Left renal cortex interstitium (tissue), 4 donors: ENCODE results near the gene RTTN. TPM values are rescaled to one million over a fixed set of nuclear protein-coding genes. Genes with fewer than 3 reads are reported as not detected.

Experiments
- DNase-seq, 4 donors: peaks; one replicate each; pipeline ENCODE4 v3.0.0-alpha.2; 2013; ENCODE audit warnings: low read depth in 4 of 4, low spot score in 2 of 4, missing footprints in 1 of 4
- polyA plus RNA-seq, 4 donors: library from polyadenylated mRNA; unstranded; fragments of 120-200 nt; gene quantifications; one replicate each; pipeline ENCODE4 v1.2.1, GENCODE V29; 2013; ENCODE audit not compliant: insufficient read length in 4 of 4

Gene RTTN
- polyA plus RNA-seq, 4 donors = 14.9 to 21.3 (median 18.7) TPM

GRCh38 chr18:69953191-69953590 is 252.3 kb downstream of the RTTN start:
- no peak for DNase-seq

Other genes starting within 250 kb of the RTTN start
- gene SOCS6, start 83.4 kb upstream of the RTTN start, polyA plus RNA-seq = 10 to 100 TPM; 28.9 to 32.2 (median 30.7) TPM